Right ventricle myocardium inferior (tissue), 1 donor: ENCODE results near the gene GJD3. TPM values are rescaled to one million over a fixed set of nuclear protein-coding genes. Genes with fewer than 3 reads are reported as not detected.

ENCODE experiments used
- ATAC-seq: fragments of 200-7000 bp; cut with Tn5 transposase; one replicate; pipeline ENCODE4 v1.9.1; 2020; ENCODE audit warnings: mild to moderate bottlenecking, moderate library complexity
- DNase-seq: peaks from one replicate; pipeline ENCODE4 v3.0.0; 2021; ENCODE audit errors: missing footprints
- intact Hi-C: fragments of 100-400 bp; cut with DNase I; formaldehyde crosslinking; loops from one replicate; pipeline ENCODE4 v1.11.0; 2022
- total RNA-seq: library from RNA; stranded (reverse); fragmentation: NEBNext Ultra II Directional; extraction: Animal tissue kit (Norgen Biotek cat#: 25700); gene quantifications from one replicate; pipeline ENCODE4 v1.2.1, GENCODE V29; 2021
- donor health status: DM: no; HTN: yes; CAD: no; lungs with severe emphysema.

The GJD3 gene
- total RNA-seq, 1 donor from 2014 or later, result 0.92 TPM

GRCh38 chr17:40330850-40331470 is 33.6 kb downstream of the GJD3 start:
- intact Hi-C loops, result loop anchor here (1.0 to 2.0 kb wide), 2 partner anchors 10 to 16 kb away; no protein-coding TSS in a partner anchor
- ATAC-seq, result no peak
- DNase-seq, result peak; percentile 39

- ATAC-seq, result peak; percentile 43
- intact Hi-C loops, result loop anchor here (2.0 kb wide), 1 partner anchor 17 kb away; no protein-coding TSS in a partner anchor
- DNase-seq, result peak; percentile 87
Observed at GRCh38 chr17:40329839-40330794, 34.4 kb downstream of the GJD3 start.

- ATAC-seq (no peak), DNase-seq (no peak)
- intact Hi-C loops, result no loop called here
Observed at GRCh38 chr17:40328386-40328766, 36.2 kb downstream of the GJD3 start.

- DNase-seq, result peak; percentile 76
- no peak for ATAC-seq
- intact Hi-C loops, result no loop called here
Observed at GRCh38 chr17:40327735-40328385, 36.7 kb downstream of the GJD3 start.

GRCh38 chr17:40327244-40327729 is 37.2 kb downstream of the GJD3 start:
- intact Hi-C loops, result no loop called here
- DNase-seq (no peak), ATAC-seq (no peak)

- intact Hi-C loops, result no loop called here
- DNase-seq, result no peak
- no peak for ATAC-seq
Observed at GRCh38 chr17:40326832-40327199, 37.7 kb downstream of the GJD3 start.

GRCh38 chr17:40326014-40326831 is 38.3 kb downstream of the GJD3 start:
- DNase-seq (peak; percentile 70), ATAC-seq (no peak)
- intact Hi-C loops, result no loop called here

GRCh38 chr17:40325156-40326013 is 39.2 kb downstream of the GJD3 start:
- intact Hi-C loops, result no loop called here
- peak; percentile 52 for DNase-seq
- ATAC-seq, result no peak

- intact Hi-C loops, result loop anchor here (2.0 kb wide), 1 partner anchor 21 kb away; no protein-coding TSS in a partner anchor
- DNase-seq (peak; percentile 86), ATAC-seq (peak; percentile 8)
Observed at GRCh38 chr17:40323391-40324381, 40.9 kb downstream of the GJD3 start.

GRCh38 chr17:40322358-40323315 is 41.9 kb downstream of the GJD3 start:
- DNase-seq (peak; percentile 87), ATAC-seq (peak; percentile 18)
- intact Hi-C loops, result loop anchor here (2.0 kb wide), 1 partner anchor 22 kb away; no protein-coding TSS in a partner anchor

- DNase-seq (peak; percentile 85), ATAC-seq (peak; percentile 26)
- intact Hi-C loops, result loop anchor here (2.0 kb wide), 1 partner anchor 23 kb away; no protein-coding TSS in a partner anchor
Observed at GRCh38 chr17:40321961-40322357, 42.6 kb downstream of the GJD3 start.

- ATAC-seq (no peak), DNase-seq (peak; percentile 77)
- intact Hi-C loops, result no loop called here
Observed at GRCh38 chr17:40321524-40321929, 43.0 kb downstream of the GJD3 start.

- ATAC-seq, result peak; percentile 14
- peak; percentile 82 for DNase-seq
- intact Hi-C loops, result no loop called here
Observed at GRCh38 chr17:40320756-40321523, 43.6 kb downstream of the GJD3 start.
